Ishikawa (cell line): ENCODE results near the gene THAP7.

Experiments used
- CEBPB ChIP-seq: IDR thresholded peaks from 2 replicates; pipeline ENCODE4 v1.6.1; 2012
- EP300 ChIP-seq: IDR thresholded peaks from 2 replicates; pipeline ENCODE4 v1.6.1; 2012; ENCODE audit warnings: borderline replicate concordance
- FOXM1 ChIP-seq: IDR thresholded peaks from 2 replicates; pipeline ENCODE4 v1.6.1; 2012; ENCODE audit warnings: low read depth, borderline replicate concordance
- TAF1 ChIP-seq: IDR thresholded peaks from 2 replicates; pipeline ENCODE4 v1.6.1; 2012; ENCODE audit warnings: low read depth, mild to moderate bottlenecking
- TEAD4 ChIP-seq: IDR thresholded peaks from 2 replicates; pipeline ENCODE4 v1.6.1; 2012

DNA sequence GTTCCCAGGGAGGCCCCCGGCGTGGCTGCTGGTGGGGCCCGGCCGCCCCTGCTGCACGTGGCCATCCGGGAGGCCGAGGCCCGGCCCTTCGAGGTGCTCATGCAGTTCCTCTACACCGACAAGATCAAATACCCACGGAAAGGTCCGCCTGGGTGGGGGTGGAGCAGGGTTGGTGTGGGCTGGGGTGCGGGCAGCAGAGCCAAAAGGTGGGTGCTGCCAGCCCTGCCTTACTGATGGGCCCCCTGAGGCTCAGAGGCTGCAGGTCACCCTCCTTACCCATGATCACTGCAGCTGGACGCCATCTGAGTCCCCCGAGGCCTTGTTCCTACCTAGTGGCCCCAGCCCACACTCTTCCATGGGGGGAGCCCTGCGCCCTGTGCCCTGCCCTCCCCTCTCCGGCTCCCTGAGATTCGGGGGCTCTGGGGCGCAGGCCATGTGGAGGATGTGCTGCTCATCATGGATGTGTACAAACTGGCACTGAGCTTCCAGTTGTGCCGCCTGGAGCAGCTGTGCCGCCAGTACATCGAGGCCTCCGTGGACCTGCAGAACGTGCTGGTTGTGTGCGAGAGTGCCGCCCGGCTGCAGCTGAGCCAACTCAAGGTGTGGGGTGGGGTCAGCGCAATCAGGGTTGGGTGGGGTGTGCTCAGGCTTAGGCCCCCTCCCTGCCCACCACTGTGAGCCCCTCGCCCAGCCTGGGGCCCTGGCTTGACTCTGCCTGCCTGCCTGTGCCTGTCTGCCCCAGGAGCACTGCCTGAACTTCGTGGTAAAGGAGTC, 7.6 kb downstream of the THAP7 start:
- TF ChIP-seq CEBPB (no peak), FOXM1 (no peak), TEAD4 (no peak), EP300 (no peak), TAF1 (no peak)
